Thyroid gland (tissue), 4 donors: ENCODE data around the gene C14orf93.

ENCODE experiments used
- POLR2A ChIP-seq, 2 donors: fragments of 450-650 bp; IDR thresholded peaks; one replicate each; pipeline ENCODE4 v1.6.1; 2017; ENCODE audit warnings: antibody characterized with exemption in 2 of 2, mild to moderate bottlenecking in 2 of 2, moderate library complexity in 1 of 2
- TF ChIP-seq, protein P1 (sequence below), 6 experiments: fragments of 200-600 bp in 3 of 6; fragments of 450-650 bp in 3 of 6; sonication (generic) in 3 of 6; IDR thresholded peaks; one replicate each; pipeline ENCODE4 v1.5.1; 2016 to 2019; ENCODE audit warnings: antibody characterized with exemption in 6 of 6, mild to moderate bottlenecking in 2 of 6, inconsistent platforms in 1 of 6, moderate library complexity in 1 of 6

DNA sequence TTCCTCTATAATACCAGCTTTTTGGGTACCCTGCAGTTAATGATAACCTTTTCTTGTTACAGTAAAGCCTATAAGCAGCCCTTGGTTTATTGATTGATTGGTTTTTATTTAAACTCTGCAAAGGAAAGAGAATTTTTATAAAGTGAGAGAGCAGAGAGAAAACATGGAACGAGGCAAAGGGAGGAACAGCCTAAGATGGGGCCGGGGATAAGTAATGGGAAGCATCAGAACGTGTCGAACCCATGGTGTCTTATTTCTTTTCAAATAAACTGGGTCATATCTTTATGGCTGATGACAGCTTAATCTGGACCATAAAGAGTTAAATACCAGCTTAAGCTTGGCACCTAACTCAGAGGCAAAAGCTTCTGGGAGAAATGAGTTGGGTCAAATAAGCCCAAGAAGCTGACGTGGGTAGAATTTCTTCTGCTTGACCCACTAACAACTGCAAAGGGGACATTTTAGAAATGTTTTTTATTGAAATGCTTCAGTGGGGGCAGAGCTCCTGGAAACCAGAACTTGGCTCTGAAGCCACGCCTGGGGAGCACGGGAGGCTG is 12.0 kb upstream of the C14orf93 start:
- TF ChIP-seq, protein P1, sequence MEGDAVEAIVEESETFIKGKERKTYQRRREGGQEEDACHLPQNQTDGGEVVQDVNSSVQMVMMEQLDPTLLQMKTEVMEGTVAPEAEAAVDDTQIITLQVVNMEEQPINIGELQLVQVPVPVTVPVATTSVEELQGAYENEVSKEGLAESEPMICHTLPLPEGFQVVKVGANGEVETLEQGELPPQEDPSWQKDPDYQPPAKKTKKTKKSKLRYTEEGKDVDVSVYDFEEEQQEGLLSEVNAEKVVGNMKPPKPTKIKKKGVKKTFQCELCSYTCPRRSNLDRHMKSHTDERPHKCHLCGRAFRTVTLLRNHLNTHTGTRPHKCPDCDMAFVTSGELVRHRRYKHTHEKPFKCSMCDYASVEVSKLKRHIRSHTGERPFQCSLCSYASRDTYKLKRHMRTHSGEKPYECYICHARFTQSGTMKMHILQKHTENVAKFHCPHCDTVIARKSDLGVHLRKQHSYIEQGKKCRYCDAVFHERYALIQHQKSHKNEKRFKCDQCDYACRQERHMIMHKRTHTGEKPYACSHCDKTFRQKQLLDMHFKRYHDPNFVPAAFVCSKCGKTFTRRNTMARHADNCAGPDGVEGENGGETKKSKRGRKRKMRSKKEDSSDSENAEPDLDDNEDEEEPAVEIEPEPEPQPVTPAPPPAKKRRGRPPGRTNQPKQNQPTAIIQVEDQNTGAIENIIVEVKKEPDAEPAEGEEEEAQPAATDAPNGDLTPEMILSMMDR (IDR thresholded peaks at IDR 0.05): no peak
- TF ChIP-seq POLR2A (IDR thresholded peaks at IDR 0.05): no peak
